ENCODE results near the gene CDH23.

Gene CDH23

DNA sequence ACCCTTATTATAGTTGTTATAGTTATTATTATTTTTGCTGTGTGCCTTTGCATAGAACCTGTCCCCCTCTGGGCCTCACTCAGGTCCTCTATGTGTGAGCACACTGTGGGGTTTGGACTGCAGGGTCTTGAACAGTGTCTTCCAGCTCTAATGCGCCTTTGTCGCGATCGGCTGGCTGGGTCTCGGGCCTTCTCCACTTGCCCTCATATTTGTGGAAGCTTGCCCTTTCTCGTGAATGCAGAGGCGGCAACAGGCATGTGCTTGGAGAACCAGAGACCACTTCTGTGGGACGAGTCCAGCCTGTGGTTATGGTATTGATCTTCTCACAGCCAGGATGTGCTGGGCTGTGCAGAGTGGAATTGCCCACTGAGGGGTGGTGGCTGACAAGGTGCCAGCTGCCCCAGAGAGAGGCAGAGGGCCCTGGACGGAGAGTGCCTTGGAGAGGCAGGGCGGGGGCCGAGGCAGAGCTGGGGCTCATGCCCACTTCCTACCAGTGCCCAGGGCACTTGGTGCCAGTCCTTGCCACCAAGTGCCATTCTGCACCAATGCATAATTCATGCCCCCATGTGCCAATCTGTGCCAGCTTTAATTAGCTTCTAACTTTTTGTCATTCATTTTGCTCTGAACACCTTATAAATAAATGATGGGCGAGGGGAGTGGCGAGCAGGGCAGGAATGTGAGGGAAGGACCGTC, 6.8 kb upstream of the CDH23 start:
- no peaks in the 10 kb centered on the region for H3K79me2 ChIP-seq (ENCODE audit: insufficient read depth, low read length)
- no peaks in the 10 kb centered on the region for H3K27me3 ChIP-seq (ENCODE audit: insufficient read depth, low read length, poor library complexity, severe bottlenecking)
- no peak for TF ChIP-seq CTCF (conservative IDR thresholded peaks at IDR 0.05; ENCODE audit: low read length)
- TF ChIP-seq EZH2phosphoT487 (IDR thresholded peaks at IDR 0.05; ENCODE audit: borderline replicate concordance): no peak
- no peaks in the 10 kb centered on the region for H4K20me1 ChIP-seq (ENCODE audit: insufficient read depth, low read length, poor library complexity, severe bottlenecking)
- H3K4me1 ChIP-seq (ENCODE audit: insufficient read depth, low read length, poor library complexity, severe bottlenecking): peaks cover 3% of the 10 kb centered on the region
- H3F3A ChIP-seq (ENCODE audit: low read depth): no peaks in the 10 kb centered on the region
- H3K4me2 ChIP-seq (ENCODE audit: low read depth, low read length, poor library complexity, severe bottlenecking): no peak overlapping the region
- H3K9ac ChIP-seq (ENCODE audit: low read depth, low read length, poor library complexity, severe bottlenecking): no peak overlapping the region
- H3K36me3 ChIP-seq (ENCODE audit: insufficient read depth, low read length): no peaks in the 10 kb centered on the region
- H3K9me3 ChIP-seq (ENCODE audit: insufficient read depth, low read depth, low read length): no peaks in the 10 kb centered on the region
- H3K4me3 ChIP-seq (ENCODE audit: low read length, poor library complexity, severe bottlenecking): no peak overlapping the region
- H3K9me2 ChIP-seq (replicated peaks; ENCODE audit: low read depth, low read length): no peaks in the 10 kb centered on the region
- no peak overlapping the region for H2AFZ ChIP-seq (ENCODE audit: low read length)

GRCh38 chr10:71390461-71390835, 6.3 kb upstream of the CDH23 start:
- Histone ChIP-seq H3K27me3 (ENCODE audit: insufficient read depth, low read length, poor library complexity, severe bottlenecking) (no peaks in the 10 kb centered on the region), H2AFZ (ENCODE audit: low read length) (no peak overlapping the region), H3K9me2 (replicated peaks; ENCODE audit: low read depth, low read length) (no peaks in the 10 kb centered on the region), H3K36me3 (ENCODE audit: insufficient read depth, low read length) (no peaks in the 10 kb centered on the region), H3F3A (ENCODE audit: low read depth) (no peaks in the 10 kb centered on the region), H3K79me2 (ENCODE audit: insufficient read depth, low read length) (no peaks in the 10 kb centered on the region), H3K4me2 (ENCODE audit: low read depth, low read length, poor library complexity, severe bottlenecking) (no peak overlapping the region), H3K4me1 (ENCODE audit: insufficient read depth, low read length, poor library complexity, severe bottlenecking) (peaks cover 3% of the 10 kb centered on the region), H3K4me3 (ENCODE audit: low read length, poor library complexity, severe bottlenecking) (no peak overlapping the region), H3K9ac (ENCODE audit: low read depth, low read length, poor library complexity, severe bottlenecking) (no peak overlapping the region), H4K20me1 (ENCODE audit: insufficient read depth, low read length, poor library complexity, severe bottlenecking) (no peaks in the 10 kb centered on the region), H3K9me3 (ENCODE audit: insufficient read depth, low read depth, low read length) (no peaks in the 10 kb centered on the region)
- TF ChIP-seq EZH2phosphoT487 (IDR thresholded peaks at IDR 0.05; ENCODE audit: borderline replicate concordance) (no peak), CTCF (conservative IDR thresholded peaks at IDR 0.05; ENCODE audit: low read length) (no peak)

DNA sequence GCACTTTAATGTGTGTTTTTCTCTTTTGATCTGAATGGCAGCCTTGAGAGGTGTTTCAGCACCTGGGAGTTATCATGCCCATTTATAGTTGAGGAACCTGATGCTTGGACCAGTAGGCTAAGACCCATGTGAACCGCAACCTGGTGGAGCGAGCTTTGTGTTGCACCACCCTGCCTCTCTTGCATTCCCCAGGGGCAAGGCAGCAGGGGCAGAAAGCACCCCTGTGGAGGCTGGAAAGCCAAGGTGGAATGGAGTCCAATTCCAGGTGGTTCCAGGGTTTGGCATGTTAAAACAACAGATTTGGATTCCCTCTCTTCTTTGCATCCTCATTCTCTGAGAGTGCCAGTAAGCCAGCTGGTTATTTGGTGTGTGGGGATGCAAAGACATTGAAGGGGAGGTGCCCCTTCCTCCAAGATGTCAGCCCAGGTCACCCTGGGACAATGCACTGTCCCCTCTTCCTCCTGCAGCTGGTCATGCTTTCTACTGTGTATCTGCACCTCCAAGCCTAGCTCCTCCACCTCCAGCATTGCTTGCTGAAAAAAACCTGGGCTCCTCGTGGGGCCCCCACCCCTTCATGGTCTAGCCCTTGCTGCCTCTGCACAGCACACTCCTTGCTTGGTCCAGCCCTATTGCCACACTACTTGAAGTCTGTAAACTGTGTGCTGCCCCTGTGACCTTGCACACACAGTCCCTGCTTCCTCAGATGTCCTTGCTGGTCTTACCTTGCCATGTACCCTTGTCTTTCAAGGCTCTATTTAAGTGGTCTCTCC, 5.6 kb upstream of the CDH23 start:
- H3K27me3 ChIP-seq (ENCODE audit: insufficient read depth, low read length, poor library complexity, severe bottlenecking): no peaks in the 10 kb centered on the region
- TF ChIP-seq CTCF (conservative IDR thresholded peaks at IDR 0.05; ENCODE audit: low read length): no peak
- TF ChIP-seq EZH2phosphoT487 (IDR thresholded peaks at IDR 0.05; ENCODE audit: borderline replicate concordance): no peak
- no peak overlapping the region for H3K9ac ChIP-seq (ENCODE audit: low read depth, low read length, poor library complexity, severe bottlenecking)

More for the DNA sequence above, 5.6 kb upstream of the CDH23 start:
- no peak overlapping the region for H3K4me2 ChIP-seq (ENCODE audit: low read depth, low read length, poor library complexity, severe bottlenecking)
- no peaks in the 10 kb centered on the region for H4K20me1 ChIP-seq (ENCODE audit: insufficient read depth, low read length, poor library complexity, severe bottlenecking)
- no peaks in the 10 kb centered on the region for H3K79me2 ChIP-seq (ENCODE audit: insufficient read depth, low read length)
- H3K9me2 ChIP-seq (replicated peaks; ENCODE audit: low read depth, low read length): no peaks in the 10 kb centered on the region
- no peak overlapping the region for H3K4me3 ChIP-seq (ENCODE audit: low read length, poor library complexity, severe bottlenecking)
- H3F3A ChIP-seq (ENCODE audit: low read depth): no peaks in the 10 kb centered on the region
- H2AFZ ChIP-seq (ENCODE audit: low read length): no peak overlapping the region
- no peaks in the 10 kb centered on the region for H3K9me3 ChIP-seq (ENCODE audit: insufficient read depth, low read depth, low read length)
- H3K4me1 ChIP-seq (ENCODE audit: insufficient read depth, low read length, poor library complexity, severe bottlenecking): peaks cover 3% of the 10 kb centered on the region
- H3K36me3 ChIP-seq (ENCODE audit: insufficient read depth, low read length): no peaks in the 10 kb centered on the region

Measured in Loucy (cell line).